Activated CD4-positive, CD25-positive, alpha-beta regulatory T cell treated with anti-CD3 and anti-CD28 coated beads, Interleukin-2, amount 50 U/mL, for 72 hours (primary cell): Measurements from ENCODE around the gene ACRBP.

Experiments used
- DNase-seq: peaks from one replicate; pipeline ENCODE4 v3.0.0; 2021

The ACRBP gene

DNA sequence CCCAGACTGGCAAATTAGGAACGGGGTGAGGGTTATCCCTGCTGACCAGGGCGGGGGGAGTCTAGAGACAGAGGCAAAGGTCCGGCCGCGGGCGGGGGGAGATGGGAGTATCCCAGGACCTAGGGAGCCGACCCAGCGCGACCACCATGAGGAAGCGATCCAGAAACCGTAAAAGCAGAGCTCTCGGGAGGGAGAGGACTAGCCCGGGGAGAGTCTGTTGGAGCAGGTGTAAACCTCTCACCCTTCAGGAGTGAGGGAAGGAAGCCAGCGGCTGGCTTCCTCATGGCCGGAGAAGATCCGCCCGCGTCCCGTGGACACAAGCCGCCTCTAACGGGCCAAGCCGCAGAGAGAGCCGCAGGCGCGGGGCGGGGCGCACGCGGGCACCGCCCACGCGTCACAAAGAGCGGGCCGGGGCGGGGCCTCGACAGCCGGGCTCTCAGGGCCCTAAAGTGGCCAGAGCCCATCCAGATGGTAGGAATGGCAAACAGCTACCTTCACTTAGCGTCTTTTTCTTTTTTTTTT lies at the start of gene ACRBP:
Gene ACRBP, minus strand, starts transcription at position 350 of the 522 bp plus-strand sequence. Its CDS starts 66 bp downstream, at position 284.
- peak; percentile 54 for DNase-seq

- no peak for DNase-seq
Measured at GRCh38 chr12:6695313-6696045, 48.2 kb upstream of the ACRBP start.

DNA sequence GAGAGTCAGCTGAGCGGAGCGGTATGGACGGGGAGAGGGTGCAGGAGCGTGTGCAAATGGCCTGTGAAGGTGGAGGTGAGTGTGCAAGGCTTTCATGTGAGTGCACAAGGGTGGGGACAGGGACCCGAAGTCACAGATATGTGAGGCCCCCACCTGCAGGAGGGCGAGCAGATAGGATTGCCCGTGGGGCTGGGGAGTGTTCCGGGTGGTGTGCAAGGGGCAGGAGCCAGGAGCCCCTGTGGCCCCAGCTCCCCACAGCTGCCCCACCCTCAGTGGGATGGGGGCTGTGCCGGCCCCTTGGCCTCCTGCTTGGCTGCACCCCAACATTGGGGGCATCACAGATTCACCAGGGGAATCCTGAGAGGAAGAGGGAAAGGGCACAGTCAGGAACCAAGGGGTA lies 47.5 kb upstream of the ACRBP start:
- no peak for DNase-seq

GRCh38 chr12:6693832-6694355 lies 46.7 kb upstream of the ACRBP start:
- no peak for DNase-seq

GRCh38 chr12:6692888-6693287 lies 45.7 kb upstream of the ACRBP start:
- no peak for DNase-seq

DNA sequence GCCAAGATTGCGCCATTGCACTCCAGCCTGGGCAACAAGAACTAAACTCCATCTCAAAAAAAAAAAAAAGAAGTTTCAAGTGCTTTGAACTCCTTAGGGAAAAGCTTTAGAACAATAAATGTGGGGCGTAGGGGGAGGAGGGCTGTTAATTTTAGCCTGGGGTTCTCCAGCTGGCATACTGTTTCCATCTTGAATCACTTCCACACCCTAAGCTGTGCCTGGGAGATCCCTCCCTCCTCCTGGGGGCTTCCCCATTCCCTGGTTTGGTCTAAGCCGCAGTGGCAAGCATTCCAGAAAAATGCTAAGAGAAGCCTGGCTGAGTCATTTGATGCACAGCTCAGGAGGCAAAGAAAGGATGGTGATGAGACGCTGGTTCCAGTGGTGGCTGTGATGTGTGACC lies 44.2 kb upstream of the ACRBP start:
- DNase-seq, result no peak

GRCh38 chr12:6688999-6689882 lies 42.0 kb upstream of the ACRBP start, which contains the start of gene ZNF384:
Gene ZNF384, minus strand, starts transcription at chr12:6689375. Its CDS starts 9,855 bp downstream, at chr12:6679520.
- DNase-seq, result peak; percentile 86

DNA sequence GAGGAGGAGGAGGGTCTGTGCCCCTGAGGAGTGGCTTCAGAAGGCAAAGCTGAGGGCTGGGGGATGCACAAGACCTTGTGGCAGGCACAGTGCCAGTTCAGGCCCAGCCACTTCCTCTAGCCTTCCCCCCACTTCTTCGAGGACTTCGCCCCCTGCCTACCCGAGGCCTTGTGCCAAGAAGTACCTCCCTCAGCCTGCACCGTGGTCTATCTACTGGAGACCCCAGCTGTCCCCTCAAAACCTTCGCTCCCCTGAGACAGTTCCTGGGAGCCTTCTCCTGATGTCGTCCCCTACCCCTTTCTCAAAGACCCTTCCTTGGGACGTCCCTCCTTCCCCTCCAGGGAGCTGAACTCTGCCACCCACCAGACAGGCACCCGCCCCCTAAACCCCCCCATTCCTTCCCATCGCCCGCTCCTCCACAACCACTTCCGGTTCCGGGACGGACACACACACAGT lies 41.3 kb upstream of the ACRBP start:
- DNase-seq, result no peak

GRCh38 chr12:6685814-6686213 lies 38.6 kb upstream of the ACRBP start:
- no peak for DNase-seq

DNA sequence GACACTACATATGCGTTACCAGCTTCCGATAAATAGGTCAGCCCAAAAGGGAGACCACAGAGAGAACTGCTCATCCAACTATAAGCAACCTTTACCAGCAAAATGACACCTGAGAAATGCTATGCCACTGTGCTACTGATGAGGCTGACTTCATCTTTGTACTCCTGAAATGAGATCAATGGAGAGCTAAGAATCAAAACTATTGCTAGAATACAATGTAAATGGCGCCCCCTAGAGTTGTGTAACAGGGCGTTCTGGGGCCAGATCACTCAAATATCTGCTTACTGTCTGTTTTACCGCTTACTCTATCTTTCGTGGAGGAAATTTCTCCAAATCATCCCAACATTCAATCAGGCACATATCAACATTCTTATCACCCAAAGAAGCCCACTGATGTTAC lies 37.4 kb upstream of the ACRBP start:
- no peak for DNase-seq

GRCh38 chr12:6676962-6677361 lies 29.7 kb upstream of the ACRBP start:
- no peak for DNase-seq

DNA sequence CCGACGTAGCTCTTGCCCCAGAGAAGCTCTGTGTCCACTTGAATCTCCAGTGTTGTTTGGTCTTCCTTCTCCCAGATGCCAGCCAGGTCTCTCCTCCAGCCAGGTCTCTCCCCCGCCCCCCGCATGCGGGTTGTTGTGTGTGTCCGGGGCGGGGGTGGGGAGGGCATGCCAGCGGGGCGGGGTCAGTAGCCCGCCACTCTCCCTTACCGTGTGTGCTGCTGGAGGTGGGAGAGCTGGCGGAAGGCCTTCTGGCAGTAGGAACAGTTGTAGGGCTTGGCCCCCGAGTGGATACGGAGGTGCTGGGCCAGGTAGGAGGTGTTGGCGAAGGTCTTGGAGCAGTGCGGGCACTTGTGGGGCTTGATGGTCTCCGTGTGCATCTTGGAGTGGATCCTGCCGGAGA lies 24.9 kb upstream of the ACRBP start:
- DNase-seq, result no peak

- no peak for DNase-seq
Measured at GRCh38 chr12:6667559-6668210, 20.5 kb upstream of the ACRBP start.

GRCh38 chr12:6666211-6666610 lies 19.0 kb upstream of the ACRBP start:
- no peak for DNase-seq

DNA sequence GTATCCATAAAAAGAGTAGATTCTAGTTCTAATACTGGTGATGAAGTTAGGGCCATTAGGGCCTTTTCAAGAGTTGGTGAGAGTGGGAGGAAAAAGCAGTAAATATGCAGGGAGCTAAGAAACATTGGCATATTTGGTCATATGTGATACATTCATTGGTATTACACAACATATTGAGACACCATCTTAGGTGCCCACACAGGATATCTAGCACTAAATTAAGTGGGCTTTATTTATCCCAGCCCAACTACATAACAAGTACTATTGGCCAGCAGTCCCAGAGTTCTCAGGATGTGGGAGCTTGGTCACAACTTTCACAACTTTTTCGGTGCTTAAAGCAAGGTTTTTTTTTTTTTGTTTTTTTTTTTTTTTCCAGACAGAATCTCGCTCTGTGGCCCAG lies 17.7 kb upstream of the ACRBP start:
- no peak for DNase-seq

GRCh38 chr12:6662906-6663742 lies 15.9 kb upstream of the ACRBP start, which contains the start of gene ING4:
Gene ING4, minus strand, starts transcription at chr12:6663119. Its CDS starts 18 bp downstream, at chr12:6663101.
- peak; percentile 90 for DNase-seq

GRCh38 chr12:6662602-6662905 lies 15.3 kb upstream of the ACRBP start:
- no peak for DNase-seq

- DNase-seq, result no peak
Measured at GRCh38 chr12:6653987-6654386, 6.8 kb upstream of the ACRBP start.

- DNase-seq, result no peak
Measured at GRCh38 chr12:6653342-6653741, 6.1 kb upstream of the ACRBP start.

- no peak for DNase-seq
Measured at GRCh38 chr12:6652391-6652790, 5.2 kb upstream of the ACRBP start.

- DNase-seq, result no peak
Measured at GRCh38 chr12:6650832-6651231, 3.6 kb upstream of the ACRBP start.
